ENCODE measurements around the gene TMTC1.

The TMTC1 gene

DNA sequence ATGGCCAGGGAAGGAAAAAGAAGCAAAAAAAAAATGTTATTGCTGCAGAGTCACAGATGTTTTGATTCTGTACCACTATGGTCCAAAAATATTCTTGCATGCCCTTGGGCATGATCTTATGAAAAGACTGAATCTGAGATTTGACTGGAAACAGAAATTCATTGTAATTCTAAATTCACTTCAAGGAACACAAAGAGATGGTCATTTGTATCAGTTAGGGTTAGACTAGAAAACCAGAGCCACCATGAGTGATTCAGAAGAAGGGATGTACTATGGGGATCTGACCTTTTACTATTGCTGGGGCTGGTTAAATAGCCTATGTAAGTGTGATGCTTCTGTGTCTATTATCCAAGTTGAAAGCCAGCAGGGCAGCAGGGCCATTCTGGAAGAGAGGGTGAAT is 5.2 kb downstream of the TMTC1 start:
- no peak for DNase-seq

DNA sequence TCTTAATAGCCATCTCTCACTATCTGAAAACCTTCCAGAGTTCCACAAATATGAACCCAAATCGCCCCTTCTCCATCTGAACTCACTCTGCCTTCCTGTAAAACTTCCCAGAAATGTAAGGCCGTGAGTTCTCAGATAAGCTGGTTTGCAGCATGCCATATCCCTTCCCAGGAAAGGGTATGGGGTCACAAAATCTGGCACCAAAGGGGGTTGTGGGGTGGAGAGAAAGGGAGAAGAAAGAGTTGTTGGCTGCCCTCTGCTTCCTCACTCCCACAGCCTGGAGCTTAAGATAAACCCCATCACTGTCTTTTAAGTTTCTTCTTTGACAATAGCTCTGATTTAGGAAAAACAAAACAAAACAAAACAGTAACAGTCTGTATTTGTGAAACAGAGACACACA is 10.7 kb downstream of the TMTC1 start:
- DNase-seq = no peak

DNA sequence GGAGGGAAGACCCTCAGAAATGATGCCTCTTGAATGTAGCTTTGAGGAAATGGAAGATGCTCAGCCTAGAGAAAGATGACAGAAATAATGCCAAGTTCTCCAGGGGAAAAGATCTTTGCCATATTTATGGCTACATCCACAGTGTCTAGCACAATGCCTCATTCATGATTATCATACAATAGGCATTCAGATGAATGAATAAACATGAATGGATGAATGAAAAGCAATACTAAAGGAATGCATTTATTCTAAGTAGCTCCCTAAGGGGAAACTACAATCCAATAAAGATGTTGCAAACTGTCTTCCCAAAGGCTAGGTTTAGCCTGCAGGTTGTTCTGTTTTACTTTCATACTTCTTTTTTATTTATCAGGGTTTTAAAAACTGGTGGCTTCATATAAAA is 12.0 kb downstream of the TMTC1 start:
- DNase-seq = no peak

DNA sequence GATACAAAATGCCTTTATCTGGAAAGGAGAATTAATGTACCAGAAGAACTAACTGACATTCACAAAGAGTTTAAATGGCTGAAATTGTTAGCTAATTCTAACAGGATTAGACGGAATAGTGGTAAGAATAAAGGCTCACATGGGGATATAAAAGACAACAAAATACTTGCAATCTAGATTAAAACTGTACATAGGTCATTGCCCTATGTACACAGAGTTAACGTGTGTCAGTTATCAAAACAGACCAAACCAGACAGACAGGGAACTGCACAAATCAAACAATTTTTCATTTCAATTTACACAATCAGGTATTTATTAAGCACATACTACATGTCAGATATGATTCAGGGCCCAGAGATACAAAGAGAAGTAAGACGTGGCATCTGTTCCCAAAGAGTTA is 12.6 kb downstream of the TMTC1 start:
- no peak for DNase-seq

DNA sequence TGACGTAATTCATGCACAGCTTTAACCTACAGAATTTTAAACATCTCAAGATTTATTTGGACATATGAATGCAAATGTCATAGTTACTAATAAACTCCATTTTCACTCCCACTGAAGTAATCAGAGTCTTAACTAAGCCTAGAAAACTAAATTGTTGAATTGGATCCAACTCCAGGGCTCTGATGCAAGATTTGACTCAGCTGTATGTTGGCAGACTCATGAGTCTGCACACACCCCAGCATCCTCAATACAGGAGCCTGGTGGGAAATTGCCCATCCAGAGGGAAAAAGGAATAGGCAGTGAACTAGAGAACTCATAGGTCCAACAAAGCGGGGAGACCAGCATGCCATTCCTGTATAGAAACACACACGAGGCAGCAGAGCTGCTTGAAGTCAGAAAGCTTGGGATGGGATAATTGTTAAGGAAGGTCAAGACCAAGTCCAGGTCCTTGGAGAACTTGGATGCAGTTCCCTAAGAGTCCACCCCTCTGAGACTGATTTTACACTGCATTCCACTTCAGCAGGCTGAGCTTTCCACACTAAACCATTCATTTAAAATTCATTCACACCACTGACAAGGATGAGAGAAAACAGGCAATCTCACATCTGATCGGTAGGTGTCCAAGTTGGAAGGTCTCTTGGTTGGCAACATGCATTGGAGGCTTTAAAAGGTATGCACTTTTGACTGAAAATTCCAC is 14.4 kb downstream of the TMTC1 start:
- no peak for DNase-seq

DNA sequence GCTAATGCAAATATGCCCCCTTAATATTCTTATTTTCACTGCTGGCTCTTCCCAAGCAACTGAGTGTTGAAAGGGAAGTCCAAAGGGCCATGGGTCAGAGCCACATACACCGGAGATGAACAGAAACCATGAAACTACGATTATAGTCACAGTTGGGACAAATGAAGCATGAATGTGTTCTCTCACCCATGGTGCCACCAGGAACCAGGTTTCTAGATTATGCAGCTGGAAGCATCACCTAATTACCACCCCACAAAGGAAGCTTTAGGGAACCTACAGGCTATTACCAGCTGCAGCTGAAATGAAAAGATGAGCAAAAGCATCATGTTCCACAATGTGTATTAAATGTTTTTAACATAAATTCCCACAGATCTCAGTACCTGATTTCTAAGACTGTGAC is 15.4 kb downstream of the TMTC1 start:
- no peak for DNase-seq

DNA sequence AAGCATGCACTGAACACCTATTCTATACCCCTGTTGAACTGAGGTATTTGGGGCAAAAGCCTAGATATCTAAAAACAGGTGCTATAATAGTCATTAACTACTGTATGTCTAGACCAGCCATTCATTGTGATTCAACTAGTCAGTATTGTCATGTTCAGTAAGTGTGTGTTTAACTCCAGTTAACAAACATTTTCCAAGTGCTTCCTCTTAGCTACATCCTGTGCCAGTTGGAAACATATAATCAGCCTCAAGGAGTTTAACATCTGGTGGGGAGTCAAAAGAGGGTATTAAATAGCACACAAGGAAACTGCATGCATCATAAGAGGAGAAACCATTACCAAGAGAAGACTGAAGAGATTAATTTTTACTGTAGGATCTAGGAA is 20.4 kb downstream of the TMTC1 start:
- no peak for DNase-seq

- DNase-seq = no peak
Observed at GRCh38 chr12:29762637-29763300, 21.0 kb downstream of the TMTC1 start.

DNA sequence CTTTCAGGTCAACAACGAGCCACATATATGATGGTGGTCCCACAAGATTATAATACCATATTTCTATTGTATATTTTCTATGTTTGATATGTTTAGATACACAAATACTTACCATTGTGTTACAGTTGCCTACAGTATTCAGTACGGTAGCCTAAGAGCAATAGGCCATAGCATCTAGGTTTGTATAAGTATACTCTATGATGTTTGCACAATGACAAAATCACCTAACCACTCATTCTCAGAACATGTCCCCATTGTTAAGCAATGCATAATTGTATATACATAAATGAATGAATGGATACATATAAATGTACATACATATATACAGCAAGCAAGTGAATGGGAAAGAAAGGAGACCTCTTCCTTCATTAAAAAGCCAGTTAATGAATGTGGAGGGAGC is 23.8 kb downstream of the TMTC1 start:
- DNase-seq = no peak

GRCh38 chr12:29756741-29757390 is 26.9 kb downstream of the TMTC1 start:
- DNase-seq = no peak

- DNase-seq = no peak
Observed at GRCh38 chr12:29754235-29755189, 29.2 kb downstream of the TMTC1 start.

- no peak for DNase-seq
Observed at GRCh38 chr12:29752121-29752520, 31.6 kb downstream of the TMTC1 start.

DNA sequence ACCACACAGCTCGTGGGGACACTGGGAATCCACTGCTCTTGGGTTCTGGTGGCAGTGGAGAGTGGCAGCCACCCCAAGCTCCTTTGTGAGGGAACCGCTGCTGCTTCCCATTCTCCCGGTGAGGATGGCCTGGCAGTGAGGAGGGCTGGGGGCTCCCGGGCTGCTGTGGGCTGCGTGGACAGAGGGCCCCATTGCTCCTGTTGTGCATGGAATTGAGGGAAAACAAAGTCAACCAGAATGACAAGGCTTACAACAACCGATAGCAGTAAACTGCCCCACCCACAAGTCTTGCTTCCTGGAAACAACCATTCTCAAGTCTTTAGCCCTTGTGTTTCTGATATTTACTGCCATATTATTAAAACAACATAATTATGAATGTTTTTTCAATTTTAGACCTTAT is 32.1 kb downstream of the TMTC1 start:
- no peak for DNase-seq

DNA sequence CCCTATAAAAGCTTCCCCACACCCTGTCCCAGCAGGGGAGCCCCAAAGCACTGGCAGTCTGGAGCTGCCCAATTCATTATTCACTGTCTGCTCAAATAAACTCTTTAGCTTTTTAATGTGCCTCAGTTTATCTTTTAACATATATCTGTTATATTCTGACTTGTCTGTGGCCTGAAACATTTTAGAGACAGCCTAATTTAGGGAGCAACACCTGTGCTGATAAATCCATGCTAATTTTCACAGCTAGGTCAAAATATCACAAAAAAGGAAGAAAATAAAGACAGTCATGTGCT is 32.9 kb downstream of the TMTC1 start:
- DNase-seq = no peak

DNA sequence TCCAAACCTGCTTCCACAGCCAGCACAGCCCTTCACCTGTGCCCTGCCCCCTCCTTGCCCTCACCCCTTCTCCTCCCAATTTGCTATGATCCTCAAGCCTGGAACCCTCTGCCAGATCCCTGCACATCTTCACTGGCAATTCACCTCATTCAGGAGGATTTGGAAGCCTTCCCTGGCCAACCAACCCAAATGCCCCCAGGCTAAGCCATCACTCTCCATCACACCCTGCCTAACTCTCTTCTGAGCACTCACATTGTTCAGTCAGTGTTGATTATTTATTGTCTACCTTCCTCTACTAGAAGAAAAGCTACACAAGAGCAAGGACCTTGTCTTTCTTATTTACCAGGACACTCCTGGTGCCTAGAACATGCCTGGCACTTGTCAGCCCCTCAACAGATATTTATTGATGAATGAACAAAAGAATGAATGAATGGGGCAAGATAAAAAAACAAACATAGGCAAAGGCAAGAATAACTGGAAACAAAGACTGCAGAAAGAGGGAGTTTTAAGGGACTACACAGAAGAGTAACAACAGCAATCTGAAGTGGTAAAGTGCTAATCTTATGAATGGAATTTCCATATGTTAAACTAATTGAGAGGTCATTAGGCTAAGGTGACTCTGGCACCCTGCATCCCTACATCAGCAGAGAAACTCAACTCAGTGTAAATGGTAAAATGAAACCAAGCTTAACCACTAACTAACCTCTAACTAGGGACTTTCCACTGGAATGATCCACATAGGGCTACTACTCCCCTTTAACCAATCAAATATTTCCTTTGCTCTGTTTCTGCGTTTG is 33.4 kb downstream of the TMTC1 start:
- no peak for DNase-seq

DNA sequence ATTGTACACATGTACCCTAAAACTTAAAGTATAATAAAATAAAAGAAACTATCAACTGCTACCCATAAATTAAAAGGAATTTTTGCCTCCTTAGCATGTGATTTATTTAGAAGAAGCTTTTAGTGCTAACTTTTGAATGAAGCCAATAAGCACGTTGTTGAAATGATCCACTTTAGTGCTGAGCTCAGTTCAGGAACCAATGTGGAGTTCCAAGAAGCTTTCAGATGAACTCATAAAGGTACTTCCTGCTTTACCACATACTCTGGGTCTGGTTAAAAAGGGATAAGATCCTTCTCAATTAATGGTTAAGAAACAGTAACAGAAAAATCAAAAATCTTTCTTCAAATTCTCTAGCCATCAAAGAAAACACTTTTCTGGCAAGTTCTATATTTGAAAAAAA is 39.4 kb downstream of the TMTC1 start:
- DNase-seq = no peak

DNA sequence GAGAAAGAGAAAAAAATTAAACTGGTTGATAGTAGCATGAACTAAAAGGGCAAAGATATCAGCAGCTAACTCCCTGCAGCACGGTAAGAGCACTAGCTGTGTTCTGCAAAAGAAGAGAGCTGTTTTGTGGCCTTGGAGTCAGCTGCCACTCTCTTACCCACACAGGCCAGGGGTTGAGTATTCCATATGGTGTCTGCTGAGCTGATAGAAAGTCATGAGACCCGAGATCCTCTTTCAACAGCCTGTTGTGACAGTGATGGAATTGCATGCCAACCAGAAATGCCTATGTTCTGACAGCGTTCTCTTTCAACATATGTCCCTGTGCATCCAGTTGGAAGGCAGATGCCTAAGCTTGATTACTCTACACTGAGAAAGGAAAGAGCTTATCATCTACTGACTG is 39.9 kb downstream of the TMTC1 start:
- no peak for DNase-seq

DNA sequence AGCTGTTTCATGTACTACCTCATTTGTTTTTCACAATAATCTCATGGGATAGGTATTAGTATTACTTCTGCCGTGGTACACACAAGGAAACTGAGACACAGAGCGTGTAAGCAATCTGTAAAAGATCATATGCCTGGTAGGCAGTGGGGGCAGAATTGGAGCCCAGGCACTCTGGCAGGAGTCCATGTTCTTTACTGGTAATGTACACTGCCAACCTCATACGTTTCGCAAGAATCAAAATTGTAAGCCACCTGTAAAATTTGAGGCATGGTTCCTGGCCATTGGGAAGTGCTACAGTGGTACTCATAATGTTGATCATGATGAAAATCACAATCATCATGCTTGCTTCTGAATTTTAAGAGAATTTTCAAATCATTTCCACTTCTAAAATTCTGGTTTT is 40.7 kb downstream of the TMTC1 start:
- DNase-seq = no peak

DNA sequence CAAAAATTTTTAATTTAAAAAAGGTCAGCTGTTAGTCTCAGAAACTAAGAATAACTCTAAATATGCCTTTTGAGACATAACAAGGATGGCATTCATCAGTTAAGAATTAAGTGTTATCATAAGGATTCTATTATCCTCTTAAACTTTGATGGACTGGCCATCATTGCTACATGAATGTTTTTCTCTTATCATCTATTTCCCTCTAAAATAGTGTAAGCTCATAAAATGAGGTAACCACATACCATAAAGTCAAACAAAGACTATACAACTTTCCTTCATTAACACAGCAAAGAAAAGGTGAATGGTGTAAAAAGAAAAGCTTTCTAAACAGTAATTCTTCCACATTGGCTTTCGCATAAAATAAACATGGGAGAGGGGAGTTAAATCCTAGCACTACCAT is 41.1 kb downstream of the TMTC1 start:
- DNase-seq = no peak

- DNase-seq = no peak
Observed at GRCh38 chr12:29741342-29742241, 42.1 kb downstream of the TMTC1 start.

GRCh38 chr12:29739279-29739991 is 44.3 kb downstream of the TMTC1 start:
- no peak for DNase-seq

Measured in GDM1 (cell line).